Body of pancreas (tissue), 4 donors: ENCODE measurements around the gene OSBPL5. TPM values are rescaled to one million over a fixed set of nuclear protein-coding genes. Genes with fewer than 3 reads are reported as not detected.

Experiments
- ATAC-seq: fragments of 150-250 bp; one replicate; pipeline ENCODE4 v1.9.1; 2016
- DNase-seq, 4 donors: peaks; one replicate each; pipeline ENCODE4 v3.0.0-alpha.2; 2019
- H3K27ac ChIP-seq, 4 donors: fragments of 200-600 bp; sonication (generic); 1 replicate in 3 of 4; 2 replicates in 1 of 4; pipeline versions ENCODE4 v1.5.1 to v1.6.1; 2016 to 2019; ENCODE audit warnings: mild to moderate bottlenecking in 1 of 4, mixed read lengths in 1 of 4, moderate library complexity in 1 of 4
- H3K27me3 ChIP-seq, 2 donors: fragments of 200-600 bp; sonication (generic); one replicate each; pipeline ENCODE4 v1.6.0; 2016; ENCODE audit warnings: mild to moderate bottlenecking in 1 of 2
- H3K36me3 ChIP-seq, 2 donors: fragments of 200-600 bp; sonication (generic); replicated peaks in 1 of 2; 2 replicates each; pipeline ENCODE4 v1.5.1; 2016; ENCODE audit warnings: low read depth in 2 of 2; ENCODE audit not compliant: insufficient read depth in 1 of 2
- H3K4me1 ChIP-seq: fragments of 200-600 bp; sonication (generic); one replicate; pipeline ENCODE4 v1.6.0; 2016
- H3K4me3 ChIP-seq, 2 donors: fragments of 200-600 bp; sonication (generic); 1 replicate in 1 of 2; 2 replicates in 1 of 2; pipeline ENCODE4 v1.5.1; 2016 to 2019
- H3K9me3 ChIP-seq, 3 donors: fragments of 200-600 bp; sonication (generic); 1 replicate in 2 of 3; 2 replicates in 1 of 3; pipeline ENCODE4 v1.5.1; 2016
- CTCF ChIP-seq, 7 experiments: fragments of 450-650 bp in 4 of 7; fragments of 200-600 bp in 3 of 7; sonication (generic) in 3 of 7; IDR thresholded peaks; one replicate each; pipeline ENCODE4 v1.5.1; 2016 to 2019; ENCODE audit warnings: antibody characterized with exemption in 7 of 7
- POLR2A ChIP-seq, 3 donors: fragments of 450-650 bp; IDR thresholded peaks; one replicate each; pipeline ENCODE4 v1.6.1; 2016; ENCODE audit warnings: antibody characterized with exemption in 3 of 3, mild to moderate bottlenecking in 2 of 3
- WGBS, 2 donors: methylation state at CpG; one replicate each; pipeline ENCODE4 v1.1.5; 2017; 5-methylcytosine and 5-hydroxymethylcytosine counted together
- intact Hi-C: fragments of 100-400 bp; cut with DNase I; formaldehyde crosslinking; loops from one replicate; pipeline ENCODE4 v1.15.1; 2023
- total RNA-seq, 2 donors: library from RNA; depleted of rRNA; stranded (reverse); fragments of >200 nt; gene quantifications; one replicate each; pipeline ENCODE4 v1.1.0, GENCODE V29; 2016

The OSBPL5 gene
- total RNA-seq, 2 donors from 2014 or later: 22.3 to 62.0 TPM

- Histone ChIP-seq H3K4me1 (peaks cover 53% of the 10 kb centered on the region), H3K27me3 (no peaks in the 10 kb centered on the region), H3K4me3 (peak overlapping the region; percentile 45 to 55), H3K9me3 (no peaks in the 10 kb centered on the region), H3K27ac (peak overlapping the region in 1 of 4 donors; percentile 48), H3K36me3 (no peaks in the 10 kb centered on the region)
- intact Hi-C loops: no loop called here
- peak in 3 of 4 donors; percentile 7 to 11 (median 10) for DNase-seq
- TF ChIP-seq CTCF (IDR thresholded peaks at IDR 0.05) (no peak), POLR2A (IDR thresholded peaks at IDR 0.05) (no peak)
- ATAC-seq: no peak
- 27 to 53% methylated on average over 3 to 11 of the region's 13 CpGs for WGBS, 2 donors
Measured at GRCh38 chr11:3164138-3164551, 965 bp downstream of the OSBPL5 start.

- Histone ChIP-seq H3K27me3 (no peaks in the 10 kb centered on the region), H3K9me3 (no peaks in the 10 kb centered on the region), H3K27ac (no peak overlapping the region), H3K4me3 (no peak overlapping the region), H3K36me3 (no peaks in the 10 kb centered on the region), H3K4me1 (peaks cover 50% of the 10 kb centered on the region)
- ATAC-seq (no peak), DNase-seq (peak in 2 of 4 donors; percentile 11 to 15)
- WGBS, 2 donors: 45 to 65% methylated on average over 12 to 15 of the region's 15 CpGs
- intact Hi-C loops: no loop called here
- TF ChIP-seq POLR2A (IDR thresholded peaks at IDR 0.05) (no peak), CTCF (IDR thresholded peaks at IDR 0.05) (no peak)
Measured at GRCh38 chr11:3163241-3163981, 1.7 kb downstream of the OSBPL5 start.

GRCh38 chr11:3162410-3163240 is 2.5 kb downstream of the OSBPL5 start:
- Histone ChIP-seq H3K27ac (peak overlapping the region in 1 of 4 donors; percentile 16), H3K4me3 (no peak overlapping the region), H3K36me3 (no peaks in the 10 kb centered on the region), H3K9me3 (no peaks in the 10 kb centered on the region), H3K27me3 (no peaks in the 10 kb centered on the region), H3K4me1 (peaks cover 50% of the 10 kb centered on the region)
- ATAC-seq: no peak
- TF ChIP-seq CTCF (IDR thresholded peaks at IDR 0.05) (no peak), POLR2A (IDR thresholded peaks at IDR 0.05) (no peak)
- intact Hi-C loops: no loop called here
- WGBS, 2 donors: 84 to 85% methylated on average over 16 to 21 of the region's 21 CpGs
- DNase-seq: peak in 2 of 4 donors; percentile 5 to 8

- WGBS, 2 donors: 86% methylated on average over 6 of the region's 7 CpGs
- Histone ChIP-seq H3K4me1 (peaks cover 50% of the 10 kb centered on the region), H3K4me3 (no peak overlapping the region), H3K27ac (no peak overlapping the region), H3K36me3 (no peaks in the 10 kb centered on the region), H3K9me3 (no peaks in the 10 kb centered on the region), H3K27me3 (no peaks in the 10 kb centered on the region)
- DNase-seq: peak in 2 of 4 donors; percentile 2 to 6
- TF ChIP-seq POLR2A (IDR thresholded peaks at IDR 0.05) (no peak), CTCF (IDR thresholded peaks at IDR 0.05) (no peak)
- intact Hi-C loops: no loop called here
- ATAC-seq: no peak
Measured at GRCh38 chr11:3161720-3162409, 3.2 kb downstream of the OSBPL5 start.
